ENCODE measurements around the gene MYO1D.

The MYO1D gene

GRCh38 chr17:32588135-32588534, 288.8 kb downstream of the MYO1D start:
- no peak overlapping the region for H3K4me3 ChIP-seq (ENCODE audit: low read depth, low read length)
- TF ChIP-seq, protein P1, sequence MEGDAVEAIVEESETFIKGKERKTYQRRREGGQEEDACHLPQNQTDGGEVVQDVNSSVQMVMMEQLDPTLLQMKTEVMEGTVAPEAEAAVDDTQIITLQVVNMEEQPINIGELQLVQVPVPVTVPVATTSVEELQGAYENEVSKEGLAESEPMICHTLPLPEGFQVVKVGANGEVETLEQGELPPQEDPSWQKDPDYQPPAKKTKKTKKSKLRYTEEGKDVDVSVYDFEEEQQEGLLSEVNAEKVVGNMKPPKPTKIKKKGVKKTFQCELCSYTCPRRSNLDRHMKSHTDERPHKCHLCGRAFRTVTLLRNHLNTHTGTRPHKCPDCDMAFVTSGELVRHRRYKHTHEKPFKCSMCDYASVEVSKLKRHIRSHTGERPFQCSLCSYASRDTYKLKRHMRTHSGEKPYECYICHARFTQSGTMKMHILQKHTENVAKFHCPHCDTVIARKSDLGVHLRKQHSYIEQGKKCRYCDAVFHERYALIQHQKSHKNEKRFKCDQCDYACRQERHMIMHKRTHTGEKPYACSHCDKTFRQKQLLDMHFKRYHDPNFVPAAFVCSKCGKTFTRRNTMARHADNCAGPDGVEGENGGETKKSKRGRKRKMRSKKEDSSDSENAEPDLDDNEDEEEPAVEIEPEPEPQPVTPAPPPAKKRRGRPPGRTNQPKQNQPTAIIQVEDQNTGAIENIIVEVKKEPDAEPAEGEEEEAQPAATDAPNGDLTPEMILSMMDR (IDR thresholded peaks at IDR 0.05; ENCODE audit: control insufficient read depth, extremely low read depth, insufficient read depth) = no peak
- DNase-seq (ENCODE audit: low read depth) = peak; percentile 70

GRCh38 chr17:32586666-32587065, 290.3 kb downstream of the MYO1D start:
- H3K4me3 ChIP-seq (ENCODE audit: low read depth, low read length) = no peak overlapping the region
- DNase-seq (ENCODE audit: low read depth) = no peak
- TF ChIP-seq, protein P1 (IDR thresholded peaks at IDR 0.05; ENCODE audit: control insufficient read depth, extremely low read depth, insufficient read depth) = no peak

DNA sequence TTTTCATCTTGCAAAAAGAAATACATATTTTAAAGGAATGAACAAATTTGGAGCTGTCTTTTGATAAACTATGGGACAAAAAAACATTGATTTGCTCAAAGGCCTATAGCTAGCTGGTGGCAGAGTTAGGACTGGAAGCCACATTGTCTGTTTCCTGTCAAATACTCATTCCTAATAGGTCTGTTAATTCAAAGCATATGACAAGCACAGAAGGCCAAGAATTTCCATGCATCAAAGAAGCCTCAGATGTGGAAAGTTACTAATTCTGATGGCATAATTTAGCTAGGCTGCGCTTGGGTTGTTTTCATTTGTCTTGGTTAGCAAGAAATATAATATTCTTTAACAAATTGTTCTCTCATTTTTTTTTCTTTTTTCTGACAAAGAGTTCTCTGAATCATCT, 292.1 kb downstream of the MYO1D start:
- TF ChIP-seq, protein P1 (IDR thresholded peaks at IDR 0.05; ENCODE audit: control insufficient read depth, extremely low read depth, insufficient read depth) = no peak
- H3K4me3 ChIP-seq (ENCODE audit: low read depth, low read length) = no peak overlapping the region
- DNase-seq (ENCODE audit: low read depth) = no peak

GRCh38 chr17:32583053-32583452, 293.9 kb downstream of the MYO1D start:
- no peak for DNase-seq (ENCODE audit: low read depth)
- H3K4me3 ChIP-seq (ENCODE audit: low read depth, low read length) = no peak overlapping the region
- TF ChIP-seq, protein P1 (IDR thresholded peaks at IDR 0.05; ENCODE audit: control insufficient read depth, extremely low read depth, insufficient read depth) = no peak

GRCh38 chr17:32575852-32576251, 301.1 kb downstream of the MYO1D start:
- TF ChIP-seq, protein P1 (IDR thresholded peaks at IDR 0.05; ENCODE audit: control insufficient read depth, extremely low read depth, insufficient read depth) = no peak
- DNase-seq (ENCODE audit: low read depth) = no peak
- H3K4me3 ChIP-seq (ENCODE audit: low read depth, low read length) = no peak overlapping the region

- no peak overlapping the region for H3K4me3 ChIP-seq (ENCODE audit: low read depth, low read length)
- TF ChIP-seq, protein P1 (IDR thresholded peaks at IDR 0.05; ENCODE audit: control insufficient read depth, extremely low read depth, insufficient read depth) = no peak
- no peak for DNase-seq (ENCODE audit: low read depth)
Measured at GRCh38 chr17:32570081-32570396, 306.9 kb downstream of the MYO1D start.

DNA sequence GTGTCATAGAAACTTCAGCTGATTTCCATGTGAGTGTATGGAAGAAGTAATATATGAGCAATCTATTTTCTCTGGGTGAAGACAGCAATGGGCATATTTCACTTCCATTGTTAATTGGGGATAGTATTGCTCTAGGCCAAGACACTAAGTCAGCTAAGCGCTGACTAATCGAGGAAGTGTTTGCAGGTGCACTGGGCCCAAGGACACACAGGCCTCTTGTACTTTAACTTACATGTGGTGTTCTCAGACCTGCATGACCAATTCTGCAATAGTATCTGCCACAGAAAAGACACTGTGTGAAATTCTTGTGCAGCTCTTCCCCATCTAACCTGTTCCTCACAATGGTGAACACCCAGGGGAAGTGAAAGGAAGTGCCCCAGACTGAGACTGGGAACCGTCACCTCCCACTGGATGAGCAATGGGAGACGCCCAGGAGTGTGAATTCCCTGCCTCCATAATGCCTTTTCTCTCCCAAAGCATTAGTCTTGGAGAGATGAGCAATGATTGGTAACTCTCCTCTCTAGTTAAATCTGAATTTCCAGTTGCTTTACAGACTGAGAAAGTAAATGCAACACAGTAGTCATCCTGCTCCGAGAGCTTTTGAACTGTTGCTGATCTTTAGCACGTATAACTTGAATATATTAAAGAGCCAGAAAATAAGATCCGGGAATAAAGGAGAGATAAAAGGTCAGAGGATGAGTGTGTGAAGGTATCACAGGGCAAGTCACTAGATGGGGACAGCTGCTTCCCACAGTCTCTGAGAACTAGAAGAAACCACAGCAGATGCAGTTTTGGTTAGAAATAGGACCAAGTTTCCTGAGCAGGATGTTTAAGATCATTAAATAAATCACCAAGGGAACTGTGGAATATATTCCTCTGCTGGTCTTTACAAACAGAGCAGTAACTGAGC, 307.5 kb downstream of the MYO1D start:
- no peak overlapping the region for H3K4me3 ChIP-seq (ENCODE audit: low read depth, low read length)
- TF ChIP-seq, protein P1 (IDR thresholded peaks at IDR 0.05; ENCODE audit: control insufficient read depth, extremely low read depth, insufficient read depth) = no peak
- no peak for DNase-seq (ENCODE audit: low read depth)
